Measurements from ENCODE around the gene U2AF2.

The U2AF2 gene

GRCh38 chr19:55681131-55682092, 26.6 kb downstream of the U2AF2 start:
- Histone ChIP-seq H3K9ac (ENCODE audit: low read length) (no peak overlapping the region), H3K4me1 (ENCODE audit: insufficient read depth, low read length, severe bottlenecking) (peaks cover 34% of the 10 kb centered on the region), H3K36me3 (ENCODE audit: insufficient read depth, low read length) (peaks cover 73% of the 10 kb centered on the region), H2AFZ (ENCODE audit: low read length) (no peak overlapping the region), H3K9me3 (ENCODE audit: low read length) (no peaks in the 10 kb centered on the region), H3K9me2 (ENCODE audit: low read depth, low read length) (no peaks in the 10 kb centered on the region), H3K27ac (ENCODE audit: low read depth, low read length, poor library complexity, severe bottlenecking) (no peak overlapping the region), H3K4me3 (ENCODE audit: low read depth, low read length, poor library complexity, severe bottlenecking) (no peak overlapping the region), H3K79me2 (ENCODE audit: insufficient read depth, low read length) (peaks cover 31% of the 10 kb centered on the region), H3K27me3 (ENCODE audit: insufficient read depth, low read length) (no peaks in the 10 kb centered on the region), H3K4me2 (ENCODE audit: low read length) (no peak overlapping the region), H3F3A (ENCODE audit: insufficient read depth, low read length) (no peaks in the 10 kb centered on the region), H4K20me1 (ENCODE audit: insufficient read depth, low read length) (no peaks in the 10 kb centered on the region)
- TF ChIP-seq CTCF (IDR thresholded peaks at IDR 0.05; ENCODE audit: low read length): no peak
- no peak for TF ChIP-seq EZH2 (IDR thresholded peaks at IDR 0.05; ENCODE audit: borderline replicate concordance, low read length)

- H3K36me3 ChIP-seq (ENCODE audit: insufficient read depth, low read length): peaks cover 84% of the 10 kb centered on the region
Measured at GRCh38 chr19:55683449-55684261, 28.8 kb downstream of the U2AF2 start.

More at GRCh38 chr19:55683449-55684261, 28.8 kb downstream of the U2AF2 start:
- Histone ChIP-seq H3K79me2 (ENCODE audit: insufficient read depth, low read length) (peaks cover 17% of the 10 kb centered on the region), H3K27ac (ENCODE audit: low read depth, low read length, poor library complexity, severe bottlenecking) (no peak overlapping the region), H3F3A (ENCODE audit: insufficient read depth, low read length) (no peaks in the 10 kb centered on the region), H3K4me2 (ENCODE audit: low read length) (no peak overlapping the region), H3K27me3 (ENCODE audit: insufficient read depth, low read length) (no peaks in the 10 kb centered on the region), H3K9ac (ENCODE audit: low read length) (no peak overlapping the region), H3K9me2 (ENCODE audit: low read depth, low read length) (no peaks in the 10 kb centered on the region), H2AFZ (ENCODE audit: low read length) (no peak overlapping the region), H3K9me3 (ENCODE audit: low read length) (no peaks in the 10 kb centered on the region), H3K4me1 (ENCODE audit: insufficient read depth, low read length, severe bottlenecking) (peaks cover 11% of the 10 kb centered on the region), H4K20me1 (ENCODE audit: insufficient read depth, low read length) (no peaks in the 10 kb centered on the region), H3K4me3 (ENCODE audit: low read depth, low read length, poor library complexity, severe bottlenecking) (no peak overlapping the region)
- TF ChIP-seq CTCF (IDR thresholded peaks at IDR 0.05; ENCODE audit: low read length) (no peak), EZH2 (IDR thresholded peaks at IDR 0.05; ENCODE audit: borderline replicate concordance, low read length) (no peak)
